ENCODE results near the gene KLHL10. TPM values are rescaled to one million over a fixed set of nuclear protein-coding genes. Genes with fewer than 3 reads are reported as not detected.
A peak's percentile ranks its signal among the peaks of the same experiment; 100 is the strongest.

Gene KLHL10
- polyA plus RNA-seq, 1 of the 3 experiments (the other 2 are of a cell fraction) = 0.02 TPM

GRCh38 chr17:41811549-41812380, 25.9 kb upstream of the KLHL10 start, which contains the start of gene P3H4:
TSS of gene P3H4 (minus strand) at chr17:41811949. CDS start at chr17:41811915, 34 bp downstream.
- Histone ChIP-seq H3K4me2 (peak within 1 kb of the TSS; percentile 99), H4K20me1 (ENCODE audit: insufficient read depth) (peaks cover 14% of the 10 kb centered on the region), H3K36me3 (replicated peaks in 1 of 2; ENCODE audit: control insufficient read depth in 1 of 2, insufficient read depth in 2 of 2, low read length in 1 of 2) (peaks cover 2 to 10% of the 10 kb centered on the region in 2 experiments), H3K4me1 (ENCODE audit: control insufficient read depth in 1 of 2, insufficient read depth in 2 of 2, low read depth in 1 of 2, low read length in 1 of 2) (peaks cover 15 to 24% of the 10 kb centered on the region in 2 experiments; a peak in 2 of 4 replicates), H3K9me3 (no peaks in the 10 kb centered on the region), H3K27ac (ENCODE audit: low read depth in 2 of 2, low read length in 1 of 2) (peak within 1 kb of the TSS; percentile 80 to 87), H3K9me2 (no peaks in the 10 kb centered on the region), H2AFZ (ENCODE audit: low read depth) (peak within 1 kb of the TSS; percentile 92), H3K9ac (peak within 1 kb of the TSS; percentile 87), H3K4me3 (ENCODE audit: low read depth in 2 of 2, low read length in 1 of 2) (peak within 1 kb of the TSS; percentile 75 to 93), H3F3A (replicated peaks; ENCODE audit: insufficient read depth) (no peaks in the 10 kb centered on the region), H3K79me2 (ENCODE audit: insufficient read depth) (peaks cover 73% of the 10 kb centered on the region), H3K27me3 (ENCODE audit: insufficient read depth) (no peaks in the 10 kb centered on the region)
- CTCF ChIA-PET = interaction anchor here (0.6 to 20.2 kb wide), 29 partner anchors 9 to 307 kb away, joined by 3 to 405 read pairs (median 4); partner anchors contain the start of genes CNP, HAP1, JUP and KLHL11
- peak; percentile 94 for DNase-seq
- TF ChIP-seq GABPA (IDR thresholded peaks at IDR 0.05; ENCODE audit: low read depth) (peak; percentile 49), MXI1 (IDR thresholded peaks at IDR 0.05; ENCODE audit: low read depth, low read length) (peak; percentile 81), FOXM1 (IDR thresholded peaks at IDR 0.05; ENCODE audit: low read depth) (no peak), POLR2AphosphoS5 (IDR thresholded peaks at IDR 0.05; ENCODE audit: low read depth, low read length) (peak; percentile 47; the same call in 1 of the 2 replicates), FOSL2 (IDR thresholded peaks at IDR 0.05; ENCODE audit: borderline replicate concordance, low read depth) (no peak), YY1 (IDR thresholded peaks at IDR 0.05; ENCODE audit: low read depth) (no peak), CTCF (IDR thresholded peaks at IDR 0.05) (peak; percentile 61), USF1 (IDR thresholded peaks at IDR 0.05; ENCODE audit: borderline replicate concordance, low read depth) (no peak), MAX (IDR thresholded peaks at IDR 0.05; ENCODE audit: low read depth) (peak; percentile 70), CHD2 (IDR thresholded peaks at IDR 0.05; ENCODE audit: low read length, partially characterized antibody) (peak; percentile 44), TAF1 (IDR thresholded peaks at IDR 0.05; ENCODE audit: borderline replicate concordance, low read depth, low read length) (peak; percentile 51; the same call in 1 of the 2 replicates), EP300 (IDR thresholded peaks at IDR 0.05; ENCODE audit: borderline replicate concordance in 1 of 2, low read depth in 1 of 2, low read length in 1 of 2) (peak in 1 of 2 experiments; percentile 12; a peak in 1 of 4 replicates), NRF1 (IDR thresholded peaks at IDR 0.05; ENCODE audit: low read depth, low read length) (peak; percentile 31), SMC3 (IDR thresholded peaks at IDR 0.05; ENCODE audit: low read depth, low read length) (peak; percentile 39), RAD21 (IDR thresholded peaks at IDR 0.05; ENCODE audit: low read length) (peak; percentile 44; the same call in 1 of the 2 replicates), GATA2 (CRISPR knock-in tag; IDR thresholded peaks at IDR 0.05) (no peak), ELF1 (IDR thresholded peaks at IDR 0.05) (no peak)
- WGBS (ENCODE audit: low lambda C conversion rate) = 0% methylated on average over 28 of the region's 96 CpGs
- POLR2A ChIA-PET = interaction anchor here (0.6 to 2.4 kb wide), 6 partner anchors 25 to 1387 kb away, joined by 3 to 12 read pairs (median 4); partner anchors contain the start of genes EIF1, JUP and KLHL11

Data from SK-N-SH (cell line).